ENCODE measurements around the gene TCEAL9.

GRCh38 chrX:103356858-103357257 lies 552 bp downstream of the TCEAL9 start:
- no peak for TF ChIP-seq CTCF (IDR thresholded peaks at IDR 0.05)
- no peak for TF ChIP-seq EP300 (IDR thresholded peaks at IDR 0.05)
- TF ChIP-seq POLR2AphosphoS5 (IDR thresholded peaks at IDR 0.05): no peak

Data from stomach (tissue), 4 donors.